Lung microvascular endothelial cell (primary cell): Measurements from ENCODE around the gene CAPZA1. TPM values are rescaled to one million over a fixed set of nuclear protein-coding genes. Genes with fewer than 3 reads are reported as not detected.
"Not testable (repeated sequence)": the region's sequence is repeated elsewhere in the genome, so short reads cannot be mapped to it uniquely, and the experiment has no call there.

Source experiments
- DNase-seq, 2 donors: peaks; one replicate each; pipeline versions ENCODE4 v3.0.0 to v3.0.0-alpha.2; 2010; ENCODE audit warnings: low read depth in 2 of 2
- total RNA-seq: library from RNA; depleted of rRNA; stranded (reverse); fragments of >200 nt; gene quantifications from 2 replicates; pipeline ENCODE4 v1.2.1, GENCODE V29; 2014

CAPZA1 gene
- total RNA-seq, 1 donor from 2014 or later: 154 TPM

- DNase-seq: no peak
Measured at GRCh38 chr1:112626887-112627286, 7.3 kb downstream of the CAPZA1 start.

- no peak for DNase-seq
Measured at GRCh38 chr1:112628516-112628915, 8.9 kb downstream of the CAPZA1 start.

DNA sequence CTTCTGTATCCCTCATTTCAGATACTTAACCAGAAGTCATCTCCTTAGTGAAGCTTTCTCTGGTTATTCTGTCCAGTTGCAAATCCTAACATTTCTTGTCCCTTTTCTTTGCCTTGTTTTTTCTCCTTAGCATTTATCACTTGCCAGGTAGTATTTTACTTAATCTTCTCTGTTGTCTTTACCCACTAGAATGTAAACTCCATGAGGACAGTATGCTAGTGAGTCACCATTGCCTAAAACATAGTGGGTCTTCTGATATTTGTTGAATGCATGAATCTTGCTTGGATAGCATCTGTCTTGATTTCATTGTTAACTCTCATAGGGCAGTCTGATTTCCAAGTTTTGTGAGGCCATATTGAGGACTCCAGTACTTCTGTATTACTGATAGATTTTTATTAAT, 9.6 kb downstream of the CAPZA1 start:
- DNase-seq: no peak

DNA sequence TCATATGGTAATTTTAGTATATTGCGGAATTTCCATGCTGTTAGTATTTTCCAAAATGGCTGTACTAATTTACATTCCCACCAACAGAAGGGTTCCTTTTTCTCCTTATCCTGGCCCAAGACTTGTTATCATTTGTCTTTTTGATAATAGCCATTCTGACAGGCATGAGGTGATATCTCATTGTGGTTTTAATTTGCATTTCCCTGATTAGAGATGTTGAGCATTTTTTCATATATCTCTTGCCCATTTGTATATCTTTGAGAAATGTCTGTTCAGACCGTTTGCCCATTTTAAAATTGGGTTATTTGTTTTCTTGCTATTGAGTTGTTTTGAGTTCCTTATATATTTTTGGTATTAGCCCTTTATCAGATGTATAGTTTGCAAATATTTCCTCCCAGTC, 14.0 kb downstream of the CAPZA1 start:
- no peak for DNase-seq

GRCh38 chr1:112634367-112634766, 14.7 kb downstream of the CAPZA1 start:
- DNase-seq: no peak

- no peak for DNase-seq
Measured at GRCh38 chr1:112636056-112636455, 16.4 kb downstream of the CAPZA1 start.

- peak; percentile 31 to 32 for DNase-seq
Measured at GRCh38 chr1:112636597-112637253, 17.1 kb downstream of the CAPZA1 start.

- peak; percentile 14 to 32 for DNase-seq
Measured at GRCh38 chr1:112637254-112638109, 17.9 kb downstream of the CAPZA1 start.

- DNase-seq: no peak
Measured at GRCh38 chr1:112638110-112638428, 18.4 kb downstream of the CAPZA1 start.

GRCh38 chr1:112640437-112640836, 20.8 kb downstream of the CAPZA1 start:
- not testable (repeated sequence) for DNase-seq

DNA sequence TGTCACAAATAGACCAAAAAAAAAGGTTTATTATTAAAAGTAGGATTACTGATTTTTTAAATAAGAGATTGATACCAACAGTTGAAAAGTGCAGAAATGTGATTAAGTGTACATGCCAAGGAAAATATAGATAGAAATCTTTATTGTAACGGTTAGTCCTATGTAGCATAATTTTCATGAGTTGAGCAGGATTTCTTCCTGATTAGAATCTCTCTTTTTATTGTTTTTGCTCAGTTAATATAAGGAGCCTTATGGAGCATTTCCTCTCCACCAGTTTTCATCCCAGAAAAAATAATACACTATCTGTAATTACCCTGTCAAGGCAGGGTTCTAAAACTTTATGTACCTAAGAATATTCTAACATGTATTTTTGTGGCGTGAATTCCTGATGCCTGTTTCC, 23.4 kb downstream of the CAPZA1 start:
- DNase-seq: no peak

DNA sequence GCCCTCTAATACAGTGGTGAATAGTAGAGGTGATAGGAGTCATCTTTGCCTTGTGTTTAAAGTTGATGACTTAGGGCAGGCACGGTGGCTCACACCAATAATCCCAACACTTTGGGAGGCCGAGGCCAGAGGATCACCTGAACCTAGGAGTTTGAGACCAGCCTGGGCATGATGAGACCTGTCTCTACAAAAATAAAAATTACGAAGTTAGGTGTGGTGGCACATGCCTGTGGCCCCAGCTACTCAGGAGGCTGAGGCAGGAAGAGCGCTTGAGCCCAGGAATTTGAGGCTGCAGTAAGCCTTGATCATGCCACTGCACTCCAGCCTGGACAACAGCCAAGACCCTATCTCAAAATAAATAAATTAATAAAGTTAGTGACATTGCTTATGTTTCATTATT, 26.6 kb downstream of the CAPZA1 start:
- no peak for DNase-seq

- DNase-seq: no peak
Measured at GRCh38 chr1:112651205-112651604, 31.6 kb downstream of the CAPZA1 start.

- no peak for DNase-seq
Measured at GRCh38 chr1:112665857-112666256, 46.2 kb downstream of the CAPZA1 start.

DNA sequence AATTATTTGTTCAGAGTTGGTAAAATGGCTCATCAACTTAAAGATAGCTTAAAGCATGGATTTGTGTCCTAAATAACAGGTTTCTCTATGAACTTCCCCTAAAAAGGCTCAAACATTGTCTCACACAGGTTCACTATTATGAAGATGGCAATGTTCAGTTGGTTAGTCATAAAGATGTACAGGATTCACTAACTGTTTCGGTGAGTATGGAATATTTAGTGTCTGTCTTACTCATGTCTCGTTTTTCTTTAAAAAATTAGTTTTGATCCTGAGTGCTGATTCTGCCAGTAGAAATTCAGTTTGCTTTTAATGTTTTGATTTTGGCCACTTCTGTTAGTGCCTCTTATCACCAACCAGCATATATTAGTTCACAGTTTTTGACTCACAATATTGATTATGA, 47.3 kb downstream of the CAPZA1 start:
- no peak for DNase-seq

GRCh38 chr1:112672009-112672408, 52.4 kb downstream of the CAPZA1 start:
- no peak for DNase-seq

DNA sequence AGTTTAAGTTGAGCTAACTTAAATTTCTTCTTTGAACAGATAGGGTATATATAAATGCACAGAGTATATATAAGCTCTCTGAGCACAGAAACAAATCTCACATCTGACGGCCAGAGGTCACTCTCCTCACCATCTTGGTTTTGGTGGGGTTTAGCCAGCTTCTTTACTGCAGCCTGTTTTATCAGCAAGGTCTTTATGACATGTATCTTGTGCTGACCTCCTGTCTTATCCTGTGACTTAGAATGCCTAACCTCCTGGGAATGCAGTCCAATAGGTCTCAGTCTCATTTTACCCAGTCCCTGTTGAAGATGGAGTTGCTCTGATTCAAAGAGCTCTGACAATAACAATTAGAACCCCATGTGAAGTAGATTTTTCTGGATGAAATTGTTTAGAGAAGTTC, 53.2 kb downstream of the CAPZA1 start:
- no peak for DNase-seq

DNA sequence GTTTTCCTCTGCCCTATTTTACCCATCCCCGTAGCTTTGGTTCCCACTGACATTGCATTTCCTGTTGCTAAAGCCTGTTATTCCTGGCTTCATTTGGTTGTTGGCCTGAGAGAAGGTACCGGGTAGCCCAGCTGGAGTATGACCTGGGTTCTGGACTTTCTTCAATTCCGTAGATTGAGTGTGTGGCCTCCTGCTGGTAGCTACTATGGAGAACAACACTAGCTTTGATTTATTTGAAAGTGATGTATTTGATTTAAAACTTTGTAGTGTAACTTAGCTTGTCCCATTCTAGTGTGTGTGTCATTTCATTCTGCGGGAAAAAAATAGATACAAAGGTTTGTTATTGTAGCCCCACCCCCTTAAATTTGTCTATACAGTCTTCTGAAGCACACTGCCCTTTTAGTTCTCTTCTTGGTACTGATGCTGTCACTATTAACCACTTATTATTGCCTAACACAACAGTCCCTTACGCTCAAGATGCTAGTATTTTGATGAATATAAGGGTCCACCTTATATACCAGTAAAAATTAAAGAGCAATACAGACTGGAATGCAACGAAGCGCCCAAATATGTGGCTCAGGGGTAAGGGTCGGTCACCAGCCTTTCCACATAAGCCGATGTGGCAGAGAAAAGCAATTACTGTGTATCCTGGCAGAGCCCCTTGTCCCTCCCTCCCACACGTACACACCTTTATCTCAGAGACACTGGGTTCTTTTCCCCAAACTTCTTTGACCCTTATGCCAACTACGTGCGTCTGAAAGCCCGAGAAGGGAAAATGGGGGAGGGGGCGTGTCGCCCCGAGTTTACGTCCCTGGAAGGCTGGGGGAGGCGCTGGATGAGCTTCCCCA, 54.2 kb downstream of the CAPZA1 start:
- peak; percentile 70 to 77 for DNase-seq

DNA sequence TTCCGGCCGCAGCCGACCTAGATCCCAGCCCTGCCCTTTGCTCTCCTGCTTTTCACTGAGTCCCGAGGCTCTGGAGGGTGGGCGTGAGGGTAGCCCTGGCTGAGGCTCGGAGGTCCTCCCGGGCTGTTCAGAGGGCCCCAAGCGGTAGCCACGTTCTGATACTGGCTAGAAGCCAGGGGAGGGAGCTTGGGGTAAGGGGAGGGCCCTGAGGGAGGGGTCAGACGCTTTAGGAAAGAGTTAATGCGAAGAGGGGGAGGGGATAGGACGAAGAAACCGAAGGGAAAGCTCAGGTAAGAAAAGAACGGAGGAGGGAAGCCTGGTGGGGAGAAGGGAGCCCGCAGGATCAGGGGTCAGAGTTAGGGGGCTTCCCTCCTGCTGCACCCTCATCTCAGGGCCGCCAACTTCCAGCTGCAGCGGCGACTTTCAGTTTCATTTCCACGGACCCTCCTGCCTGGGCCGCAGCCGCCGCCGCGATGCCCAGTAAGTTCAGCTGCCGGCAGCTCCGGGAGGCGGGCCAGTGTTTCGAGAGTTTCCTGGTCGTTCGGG, 54.9 kb downstream of the CAPZA1 start, which contains the start of gene MOV10:
Gene MOV10 (plus strand): TSS at position 220 of the 546 bp plus-strand sequence. CDS start 254 bp downstream, at position 474.
- DNase-seq: peak; percentile 84 to 87

DNA sequence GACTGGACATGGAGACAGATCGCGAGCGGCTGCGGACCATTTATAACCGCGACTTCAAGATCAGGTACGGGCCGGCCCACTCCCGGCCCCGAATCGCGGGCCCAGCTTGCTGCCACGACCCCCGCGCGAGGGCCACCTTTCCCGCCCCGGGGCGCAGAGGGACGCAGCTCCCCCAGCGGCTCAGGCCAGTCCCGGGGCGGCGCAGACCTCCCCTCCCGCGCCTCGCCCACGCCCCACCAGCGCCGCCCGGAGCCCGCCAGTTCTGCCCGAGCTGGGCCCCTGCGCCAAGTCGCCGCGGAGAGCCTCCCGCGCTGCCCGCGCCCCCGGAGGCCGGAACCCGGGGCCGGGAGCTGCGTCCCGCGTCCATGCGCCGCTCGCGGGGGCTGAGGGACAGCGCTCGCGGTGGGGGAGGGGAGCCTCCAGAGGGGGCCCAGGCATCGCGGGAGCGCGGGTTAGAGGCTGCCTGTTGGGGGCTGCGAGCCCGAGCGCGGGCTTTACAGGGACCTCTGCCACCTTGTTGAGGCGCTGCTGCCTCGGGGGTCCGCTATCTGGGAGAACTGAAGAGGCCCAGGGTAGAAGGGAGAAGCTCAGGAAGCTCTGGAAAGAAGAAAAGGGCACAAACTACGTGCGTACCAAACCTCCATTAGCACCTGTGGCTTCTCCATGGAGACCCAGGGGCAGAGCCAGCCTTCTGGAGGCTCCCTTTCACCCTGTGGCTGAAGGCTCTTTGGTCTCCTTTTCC, 55.5 kb downstream of the CAPZA1 start:
- peak; percentile 49 to 66 for DNase-seq
